Measurements from ENCODE around the gene RBM33. TPM values are rescaled to one million over a fixed set of nuclear protein-coding genes. Genes with fewer than 3 reads are reported as not detected.

The RBM33 gene
- total and polyA plus RNA-seq, 2 of the 13 experiments (the other 11 are each of a cell fraction or from before 2014, with no cell fraction given): 12.4 to 28.9 TPM

- TF ChIP-seq ZBTB14 (CRISPR knock-in tag; IDR thresholded peaks at IDR 0.05): peak; percentile 63
- peak; percentile 87; the same call in 1 of the 2 replicates for TF ChIP-seq ZNF709 (CRISPR knock-in tag; IDR thresholded peaks at IDR 0.05)
- peak; percentile 83 for TF ChIP-seq POLR2G (IDR thresholded peaks at IDR 0.05; ENCODE audit: low read depth, low read length)
- TF ChIP-seq TMF1 (CRISPR knock-in tag; IDR thresholded peaks at IDR 0.05; ENCODE audit: low read depth): no peak
- TF ChIP-seq GATA4 (IDR thresholded peaks at IDR 0.05; ENCODE audit: borderline replicate concordance, low read depth): peak; percentile 84; the same call in 1 of the 2 replicates
- TF ChIP-seq KLF6 (CRISPR knock-in tag; IDR thresholded peaks at IDR 0.05): peak; percentile 65; the same call in 1 of the 2 replicates
- no peak for TF ChIP-seq PCBP2 (optimal IDR thresholded peaks at IDR 0.05; ENCODE audit: low read depth, low read length, poor library complexity, severe bottlenecking)
- no peak for TF ChIP-seq CERS6 (CRISPR knock-in tag; IDR thresholded peaks at IDR 0.05)
- no peak for TF ChIP-seq ARNT (IDR thresholded peaks at IDR 0.05)
- no peak for TF ChIP-seq ZFP41 (CRISPR knock-in tag; IDR thresholded peaks at IDR 0.05; ENCODE audit: borderline replicate concordance)
- no peak for TF ChIP-seq ZNF367 (CRISPR knock-in tag; IDR thresholded peaks at IDR 0.05; ENCODE audit: borderline replicate concordance)
- TF ChIP-seq CSRNP2 (CRISPR knock-in tag; conservative IDR thresholded peaks at IDR 0.05; ENCODE audit: low read depth): no peak
- TF ChIP-seq ZNF850 (CRISPR knock-in tag; conservative IDR thresholded peaks at IDR 0.05): no peak
- TF ChIP-seq MED13 (CRISPR knock-in tag; IDR thresholded peaks at IDR 0.05): peak; percentile 69
- 0 out of 2 replicates have a peak, but pooled peaks have one; percentile 22 for TF ChIP-seq KLF12 (CRISPR knock-in tag; IDR thresholded peaks at IDR 0.05; ENCODE audit: borderline replicate concordance)
- TF ChIP-seq ZNF552 (CRISPR knock-in tag; IDR thresholded peaks at IDR 0.05; ENCODE audit: borderline replicate concordance): no peak
- no peak for TF ChIP-seq E2F5 (CRISPR knock-in tag; conservative IDR thresholded peaks at IDR 0.05)
- TF ChIP-seq ZNF687 (CRISPR knock-in tag; IDR thresholded peaks at IDR 0.05): peak; percentile 95
- TF ChIP-seq ISX (CRISPR knock-in tag; conservative IDR thresholded peaks at IDR 0.05): no peak
Observed at GRCh38 chr7:155618708-155619633, 25.5 kb upstream of the RBM33 start (continued).
